GM19372 (cell line): Measurements from ENCODE around the gene VGLL4.
A peak's percentile ranks its signal among the peaks of the same experiment; 100 is the strongest.

Experiments used
- ATAC-seq: cut with Tn5 transposase; IDR thresholded peaks from one replicate; pipeline ENCODE4 v1.9.1; 2021; ENCODE audit warnings: mild to moderate bottlenecking, low read depth, moderate library complexity; ENCODE audit not compliant: unreplicated experiment

The VGLL4 gene

DNA sequence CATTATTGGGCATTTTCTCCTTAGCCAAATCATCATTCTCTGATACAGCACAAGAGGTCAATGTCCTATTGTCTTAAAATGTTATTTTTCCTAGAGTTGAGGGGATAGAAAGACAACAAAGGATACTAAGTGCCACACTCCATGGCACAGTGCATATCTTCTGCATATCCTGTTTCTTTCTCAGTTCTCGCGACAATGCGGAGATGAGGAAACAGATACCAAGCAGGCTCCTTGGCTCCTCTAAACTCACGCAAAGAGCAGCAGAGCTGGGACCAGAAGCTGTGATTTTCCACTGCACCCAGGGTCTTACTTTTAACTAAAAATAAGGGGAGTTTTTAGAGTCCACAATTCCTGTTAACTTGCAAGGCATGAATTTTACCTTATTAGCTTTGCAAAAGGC is 10.5 kb upstream of the VGLL4 start:
- no peak for ATAC-seq

DNA sequence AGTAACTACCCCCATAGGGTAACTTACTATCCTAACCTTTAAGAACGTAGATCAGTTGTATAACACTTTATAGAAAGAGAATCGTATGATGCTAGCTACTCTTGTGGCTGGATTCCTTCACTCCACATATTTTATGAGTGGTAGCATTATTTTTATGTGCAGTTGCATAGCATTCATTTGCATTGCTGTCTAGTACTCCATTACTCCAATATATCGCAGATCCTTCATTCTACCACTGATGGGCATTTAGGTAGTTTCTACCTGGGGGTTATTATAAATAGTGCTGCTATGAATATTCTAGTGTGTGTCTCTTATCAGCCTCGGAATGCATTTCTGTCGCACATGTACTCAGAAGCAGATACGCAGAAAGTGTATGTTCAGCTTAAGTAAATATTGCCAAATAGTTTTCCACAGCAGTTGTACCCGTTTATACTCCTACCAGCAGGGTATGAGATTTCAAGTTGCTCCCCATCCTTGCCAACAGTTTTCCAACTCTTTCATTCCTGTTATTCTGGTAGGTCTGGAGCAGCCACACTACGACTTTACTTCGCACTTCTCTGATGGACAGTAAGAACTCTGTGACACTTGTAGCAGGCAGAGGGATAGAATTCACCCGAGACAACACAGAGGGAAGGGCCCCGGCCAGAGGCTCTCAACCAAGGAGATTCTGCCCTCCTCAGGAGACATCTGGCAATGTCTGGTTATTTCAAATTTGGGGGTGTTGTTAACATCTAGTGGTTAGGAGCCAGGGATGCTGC is 9.8 kb upstream of the VGLL4 start:
- no peak for ATAC-seq

DNA sequence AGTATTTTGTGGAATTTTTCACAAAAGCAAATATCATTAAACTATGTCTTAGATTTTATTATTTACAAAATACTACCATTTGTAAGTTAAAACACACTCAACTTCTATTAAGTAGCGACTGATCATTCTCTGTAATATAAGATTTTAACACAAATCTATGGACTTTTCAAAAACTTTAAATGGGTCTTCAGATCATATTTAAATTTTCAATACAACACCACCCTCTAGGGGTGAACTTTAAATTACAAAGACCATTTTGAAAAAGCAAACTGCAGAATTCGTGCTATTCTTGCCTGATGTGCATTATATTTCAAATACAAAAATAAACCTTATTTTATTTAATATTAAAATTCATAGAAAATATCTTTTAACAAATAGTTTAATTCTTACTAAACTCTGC is 8.2 kb upstream of the VGLL4 start:
- no peak for ATAC-seq

DNA sequence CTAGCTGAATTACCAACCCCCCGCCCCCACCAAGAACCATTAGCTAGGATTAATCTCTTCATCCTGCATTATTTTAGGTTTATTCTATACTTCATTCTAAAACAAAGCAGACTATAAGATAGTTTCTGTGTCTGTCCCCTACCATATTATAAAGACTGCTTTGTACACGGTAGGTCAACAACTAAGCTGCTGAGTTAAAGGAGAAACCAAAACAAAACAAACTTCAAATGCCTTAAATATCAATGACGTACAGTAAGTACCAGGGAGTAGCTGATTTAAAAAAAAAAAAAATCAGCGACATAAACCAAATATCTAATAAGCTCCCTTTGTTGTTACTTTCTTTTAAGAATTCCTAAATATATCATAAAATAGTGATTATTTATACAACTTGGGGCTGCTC is 7.8 kb upstream of the VGLL4 start:
- no peak for ATAC-seq

DNA sequence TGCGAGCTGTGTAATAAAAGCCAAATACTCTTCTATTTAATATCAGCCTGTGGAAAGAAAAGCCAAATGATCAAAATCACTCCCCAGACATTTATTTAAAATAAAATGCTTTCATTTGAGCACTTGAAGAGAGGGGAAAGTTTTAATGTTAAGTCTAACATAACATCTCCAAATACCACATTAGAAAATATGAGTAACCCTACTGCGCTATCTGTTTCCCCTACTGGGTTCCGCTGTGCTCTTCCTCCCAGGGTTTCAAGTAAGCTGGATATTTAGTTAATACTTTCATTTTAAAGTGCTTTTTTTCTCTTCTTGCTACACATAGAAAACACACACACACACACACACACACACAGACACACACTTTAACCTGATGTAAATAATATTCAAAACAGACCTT is 6.7 kb upstream of the VGLL4 start:
- no peak for ATAC-seq

DNA sequence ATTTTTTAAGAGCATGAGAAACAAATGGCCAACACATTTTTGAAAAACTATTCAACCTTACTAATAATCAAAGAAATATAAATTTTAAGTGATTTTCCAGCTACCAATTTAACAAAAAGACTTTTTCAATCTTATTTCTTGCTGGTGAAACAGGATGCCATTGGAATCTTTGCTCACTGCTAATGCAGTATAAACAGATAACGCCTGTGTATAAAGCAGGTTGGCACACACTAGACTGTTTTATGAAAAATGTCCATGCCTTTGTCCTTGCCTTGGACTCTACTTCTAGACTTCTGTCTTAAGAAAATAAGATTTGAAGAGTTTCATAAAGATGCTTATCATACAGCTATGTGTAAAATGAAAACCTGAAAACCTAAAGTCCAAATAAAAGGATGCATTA is 5.0 kb upstream of the VGLL4 start:
- no peak for ATAC-seq

DNA sequence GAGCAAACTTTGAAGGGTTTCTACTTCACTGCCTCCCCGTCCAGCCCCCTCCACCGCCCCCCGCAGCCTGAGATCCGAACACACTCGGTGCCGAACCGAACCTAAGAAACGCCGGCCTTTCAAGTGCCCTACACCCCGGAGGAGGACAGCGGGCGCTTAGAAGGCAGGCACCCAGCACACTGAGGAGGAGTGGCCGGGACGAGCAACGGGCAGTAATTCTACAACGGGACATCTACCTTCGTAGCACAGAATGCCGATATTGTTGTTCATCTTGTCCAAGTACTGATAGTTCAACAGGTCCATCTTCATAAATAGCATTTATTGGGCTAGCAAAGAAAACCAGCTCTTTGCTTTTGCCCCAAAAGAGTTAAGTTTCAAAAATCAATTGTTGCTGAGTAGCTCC is 513 bp downstream of the VGLL4 start:
- ATAC-seq: no peak

DNA sequence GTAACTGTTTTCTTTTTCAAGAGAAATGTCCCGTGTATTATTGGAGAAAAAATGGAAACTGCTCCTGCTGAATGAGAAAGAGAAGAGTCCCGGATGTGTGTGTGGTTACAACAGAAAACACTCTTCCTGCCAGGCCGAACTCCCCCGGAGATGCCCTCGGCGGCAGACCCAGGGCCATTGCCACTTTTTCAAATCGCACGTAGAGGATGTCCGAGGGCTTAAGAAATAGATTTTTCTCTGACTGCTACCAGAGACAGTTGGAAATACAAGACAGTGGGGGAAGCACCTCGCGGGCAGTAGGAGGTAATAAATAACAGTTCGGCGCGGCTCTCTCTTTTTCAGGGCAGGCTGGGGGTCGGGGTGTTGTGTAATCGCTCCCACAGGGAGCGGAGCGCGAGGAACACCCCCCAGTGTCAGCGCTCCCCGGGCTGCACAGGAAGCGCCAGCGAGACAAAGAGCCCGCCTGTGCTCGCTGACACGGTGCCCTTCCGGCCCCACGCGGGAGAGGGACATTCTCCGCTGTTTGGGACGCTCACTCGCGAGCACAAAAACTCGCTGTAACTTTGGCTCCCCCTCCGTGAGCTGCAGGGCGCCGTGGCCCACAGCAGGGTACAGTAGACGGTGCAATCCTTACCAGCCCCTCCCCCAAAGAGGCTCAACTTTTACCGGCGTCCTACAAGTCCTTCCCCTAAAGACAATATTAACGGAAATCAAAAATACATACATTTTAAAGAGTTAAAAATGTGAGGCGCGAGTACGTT is 1.1 kb downstream of the VGLL4 start:
- peak; percentile 56 for ATAC-seq

DNA sequence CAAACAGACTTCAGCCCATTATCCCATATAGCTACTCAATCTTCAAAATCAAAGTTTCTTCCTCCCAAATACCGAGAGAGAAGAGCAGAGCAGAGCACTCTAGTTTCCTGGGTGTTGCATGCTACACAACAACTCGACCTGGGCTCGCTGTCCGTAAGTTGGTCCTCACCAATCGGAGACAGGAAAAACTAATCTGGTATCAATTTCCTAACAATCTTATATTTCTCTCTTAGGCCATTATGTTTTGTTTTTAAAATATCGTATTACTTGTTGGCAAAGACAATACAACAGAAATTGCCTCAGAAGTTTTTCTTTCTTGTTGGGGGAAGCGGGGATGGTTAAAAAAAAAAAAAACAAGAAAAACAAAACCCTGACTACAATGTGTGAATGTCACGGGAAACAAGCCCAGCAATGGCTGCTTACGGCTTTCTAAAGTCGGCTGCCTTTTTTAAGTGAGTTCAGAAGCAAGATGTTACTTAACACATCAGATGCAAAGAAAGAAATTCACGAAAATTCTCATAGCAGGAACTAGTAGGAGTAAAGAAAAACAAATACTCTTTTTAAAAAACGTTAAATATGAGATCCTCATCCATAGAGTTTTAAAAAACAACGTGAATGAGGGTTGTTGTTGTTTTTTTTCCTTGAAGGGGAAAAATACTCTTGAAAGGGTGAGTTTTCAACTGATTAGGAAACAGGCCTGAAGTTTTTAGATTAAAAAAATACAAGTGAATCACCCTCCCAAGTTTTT is 1.9 kb downstream of the VGLL4 start:
- ATAC-seq: no peak

DNA sequence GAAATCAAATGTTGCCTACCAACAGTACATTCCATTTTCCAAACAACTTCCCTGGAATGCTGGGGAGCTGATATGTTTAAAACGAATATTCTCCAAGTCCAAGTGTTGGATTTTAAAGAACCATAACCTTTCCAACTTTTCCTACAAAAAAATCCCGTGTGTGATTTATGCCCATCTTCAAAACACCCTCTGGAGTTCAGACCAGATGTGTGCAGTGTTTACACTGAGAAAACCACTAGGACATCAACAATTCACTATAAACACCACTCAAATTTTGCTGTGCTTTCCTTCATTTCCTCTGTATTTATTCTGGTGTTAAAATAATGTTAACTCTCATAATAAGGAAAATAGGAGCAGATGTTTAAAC is 2.4 kb downstream of the VGLL4 start:
- no peak for ATAC-seq

DNA sequence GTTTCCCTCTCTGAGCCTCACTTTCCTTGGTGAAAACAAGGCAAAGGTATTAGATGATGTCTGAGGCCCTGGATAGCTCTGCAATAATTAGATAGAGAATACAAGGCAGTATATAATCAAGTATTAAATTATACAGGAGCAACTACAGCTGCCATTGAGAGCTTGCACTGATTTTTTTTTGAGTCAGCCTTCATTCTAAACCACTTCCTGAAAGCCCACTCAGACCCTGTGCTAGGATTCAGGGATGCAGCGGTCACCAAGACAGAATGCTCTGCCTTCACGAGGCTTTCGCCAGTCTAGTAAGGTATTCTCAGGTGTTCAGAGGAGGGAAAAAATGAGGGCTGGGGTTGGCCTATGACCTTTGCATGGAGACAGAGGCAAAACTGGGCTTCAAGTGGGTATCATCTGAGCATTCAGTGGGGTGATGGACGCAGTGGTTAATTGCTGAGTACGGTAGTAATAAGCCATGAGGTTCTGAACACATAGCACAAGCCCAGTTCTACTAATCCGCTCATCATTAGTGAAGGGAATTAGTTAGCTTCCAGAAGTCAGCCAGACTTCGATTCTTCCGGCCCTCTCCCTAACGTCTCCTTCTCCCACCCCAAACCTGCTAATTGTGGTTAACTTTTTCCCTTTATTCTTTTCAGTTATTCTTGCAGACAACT is 3.6 kb downstream of the VGLL4 start:
- ATAC-seq: no peak

DNA sequence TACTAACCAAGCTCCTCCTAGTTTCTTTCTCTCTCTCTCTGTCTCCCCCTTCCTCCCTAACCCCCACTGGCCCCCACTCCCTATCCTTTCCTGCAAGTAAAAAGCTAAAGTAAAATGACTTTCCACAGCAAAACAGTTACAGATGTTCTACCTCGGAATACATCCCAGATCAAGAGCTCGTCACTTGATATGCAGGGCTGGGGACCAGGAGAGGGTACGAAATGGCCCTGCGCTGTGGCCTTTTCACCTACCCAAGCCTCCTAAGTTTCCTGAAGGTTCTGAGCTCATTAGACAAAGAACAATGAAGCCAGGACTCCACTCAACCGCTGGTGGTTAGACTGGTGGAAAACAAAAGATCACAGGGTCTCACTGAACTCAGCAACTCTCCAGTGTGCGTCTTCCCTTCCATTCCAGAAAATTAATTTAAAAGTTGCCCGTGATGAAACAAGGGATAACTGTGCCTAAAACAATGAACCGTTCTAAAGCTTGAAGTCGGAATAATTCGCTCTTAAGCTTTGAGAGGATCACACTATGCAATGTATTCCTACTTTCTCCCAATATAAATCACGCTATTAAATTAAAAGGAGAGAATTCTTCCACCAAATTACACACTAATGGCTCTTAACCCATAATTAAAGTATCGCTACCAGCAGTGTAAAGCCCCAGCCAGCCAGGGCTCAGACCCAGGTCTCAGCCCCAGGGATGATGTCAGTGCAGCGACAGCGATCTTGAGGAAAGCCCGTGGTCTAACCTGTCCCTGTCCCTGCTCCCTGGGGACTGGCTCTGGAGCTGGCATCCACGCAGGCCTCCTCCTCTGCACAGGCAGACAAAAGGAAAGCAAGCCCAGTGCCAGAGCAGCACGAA is 5.0 kb downstream of the VGLL4 start:
- ATAC-seq: no peak

DNA sequence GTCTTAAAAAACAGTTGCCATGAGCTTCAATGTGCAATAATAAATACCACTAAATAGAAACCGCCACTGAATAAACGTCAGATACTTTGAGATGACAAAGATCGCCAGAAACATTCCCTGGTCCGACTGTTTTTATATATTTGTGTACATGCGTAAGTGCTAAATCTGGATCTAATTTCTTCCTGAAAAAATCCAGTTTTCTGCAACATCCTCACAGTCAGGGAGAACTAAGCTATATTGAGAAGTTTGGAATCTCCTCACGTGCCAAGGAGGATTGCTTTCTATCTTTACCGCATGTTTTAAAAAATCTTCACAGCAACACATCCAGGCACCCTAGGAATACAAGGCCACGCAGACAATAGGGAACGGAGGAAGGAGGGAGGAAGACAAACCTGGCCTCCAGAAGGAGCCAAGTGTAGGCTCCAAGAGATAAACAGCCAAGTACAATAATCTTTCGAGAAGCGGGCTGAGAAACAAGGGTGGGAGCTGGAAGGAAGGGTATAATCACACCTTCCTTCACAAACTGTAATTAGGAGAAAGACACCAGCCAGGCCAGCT is 5.7 kb downstream of the VGLL4 start:
- no peak for ATAC-seq

DNA sequence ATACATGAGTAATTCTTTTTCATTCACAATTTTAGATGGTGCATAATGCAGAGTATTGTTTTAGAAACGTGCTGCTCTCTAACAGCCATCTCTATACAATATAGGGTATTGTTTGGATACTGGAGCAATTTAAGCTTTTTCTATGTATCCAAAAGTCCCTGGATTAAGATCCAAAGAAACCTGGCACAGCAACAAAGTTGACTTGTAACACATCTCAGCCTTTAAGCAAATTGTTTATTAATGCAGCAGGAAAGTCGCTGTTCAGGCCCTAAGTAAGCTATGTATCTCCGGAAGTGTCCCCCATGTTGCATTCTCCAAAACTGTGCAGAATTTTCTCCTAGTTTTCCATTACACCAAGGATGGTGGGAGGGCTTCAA is 7.3 kb downstream of the VGLL4 start:
- no peak for ATAC-seq

DNA sequence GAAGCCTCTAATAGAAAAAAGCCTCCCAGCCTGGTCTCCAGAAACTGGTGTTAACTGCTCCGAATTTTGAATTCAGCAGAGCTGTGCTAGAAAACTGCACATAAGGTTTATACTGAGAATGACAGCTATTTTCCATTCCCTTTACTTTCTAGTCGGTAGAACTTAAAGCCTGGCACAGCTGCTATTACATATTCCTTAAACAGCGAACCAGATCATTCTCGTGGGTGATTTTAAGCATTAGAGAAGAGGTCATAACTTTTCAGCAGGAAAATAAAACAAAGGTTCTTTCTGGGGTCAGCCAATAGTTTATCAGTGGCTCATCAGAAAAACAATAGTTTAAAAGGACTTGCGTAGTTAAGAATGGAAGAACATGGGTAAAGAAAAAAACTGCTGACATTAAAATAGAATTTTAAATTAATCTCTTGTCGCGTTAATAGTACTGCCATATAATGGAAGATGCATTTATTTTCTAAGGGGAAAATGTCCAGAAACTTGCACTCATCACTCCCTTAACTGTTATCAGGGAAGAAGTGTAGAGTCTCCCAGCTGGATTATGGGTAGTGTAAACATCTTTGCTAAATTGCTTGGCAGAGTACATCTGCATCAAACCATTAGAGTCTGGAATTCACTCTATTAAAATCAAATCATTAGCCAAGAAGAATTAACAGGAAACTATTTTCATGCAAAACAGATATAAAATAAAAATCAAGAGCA is 7.9 kb downstream of the VGLL4 start:
- ATAC-seq: no peak

DNA sequence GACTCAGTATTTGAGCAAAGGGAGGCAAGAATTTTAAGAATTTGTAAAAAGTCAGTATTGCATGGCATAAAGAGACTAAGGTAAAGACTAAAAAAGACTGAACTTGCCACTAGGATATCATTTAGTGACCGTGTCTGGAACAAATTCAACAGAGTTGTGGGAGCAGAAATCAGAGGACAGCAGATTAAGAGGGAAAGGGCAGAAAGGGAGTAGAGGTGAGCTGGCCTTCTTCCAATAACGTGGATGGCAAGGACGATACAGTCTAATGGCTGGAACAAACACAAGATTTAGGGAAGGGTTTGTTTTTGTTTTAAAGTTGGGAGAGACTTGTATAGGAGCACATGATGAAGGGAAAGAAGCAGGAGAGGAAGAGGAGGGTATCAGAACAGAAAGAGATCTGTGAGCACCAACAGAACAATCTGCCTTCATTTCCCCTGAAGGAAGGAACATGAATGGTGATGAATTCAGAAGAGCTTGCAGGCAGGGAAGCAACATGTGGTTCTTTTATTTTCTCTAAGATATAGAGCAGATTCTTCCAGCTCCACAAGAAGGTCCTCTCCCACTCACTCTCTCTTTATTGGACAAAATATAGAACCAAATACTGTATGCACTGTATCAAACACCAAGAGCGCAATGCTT is 8.6 kb downstream of the VGLL4 start:
- no peak for ATAC-seq

DNA sequence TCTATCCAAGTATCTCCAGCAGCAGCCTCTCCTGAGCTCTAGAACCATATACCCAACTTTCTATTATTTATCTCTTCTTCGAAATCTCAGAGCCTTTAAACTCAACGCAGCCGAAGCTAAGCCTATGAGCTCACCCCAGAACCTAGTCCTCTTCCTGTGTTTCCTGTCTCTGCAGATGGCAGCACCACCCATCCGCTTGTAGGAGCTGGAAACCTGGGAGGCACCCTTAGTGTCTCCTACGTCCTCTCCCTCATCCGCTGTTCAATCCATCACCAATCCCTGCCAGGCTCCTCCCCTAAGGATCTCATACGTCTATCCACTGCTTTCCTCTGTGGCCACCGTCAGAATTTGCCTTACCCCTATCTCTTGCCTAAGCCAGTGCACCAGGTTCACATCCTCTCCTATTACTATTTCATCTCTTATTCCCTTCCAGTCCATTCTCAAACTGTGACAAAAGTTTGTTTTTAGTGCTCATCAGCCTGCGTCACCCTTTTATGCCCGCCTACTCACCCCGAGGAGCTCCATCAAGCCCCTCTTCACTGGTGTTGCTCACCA is 9.6 kb downstream of the VGLL4 start:
- ATAC-seq: no peak

DNA sequence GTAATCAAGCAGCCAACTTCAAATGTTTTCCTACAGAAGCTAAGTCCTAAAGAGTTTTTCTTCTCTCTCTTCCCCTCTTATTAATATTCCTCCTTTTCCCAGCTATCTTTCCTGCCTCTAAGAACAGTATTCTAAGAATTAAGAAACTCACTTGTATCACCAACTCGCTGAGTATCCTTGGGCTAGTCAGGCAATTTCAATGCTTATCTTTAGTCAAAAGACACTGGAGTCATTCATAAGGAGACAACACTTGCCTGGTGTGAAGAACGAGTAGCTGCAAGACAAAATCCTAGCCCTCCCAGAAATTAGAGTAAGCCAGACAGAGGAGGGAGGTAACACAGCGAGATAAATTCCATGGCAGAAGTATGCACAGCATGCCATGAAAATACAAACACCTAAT is 10.7 kb downstream of the VGLL4 start:
- no peak for ATAC-seq
